ENCODE data around the gene TACR1.

DNA sequence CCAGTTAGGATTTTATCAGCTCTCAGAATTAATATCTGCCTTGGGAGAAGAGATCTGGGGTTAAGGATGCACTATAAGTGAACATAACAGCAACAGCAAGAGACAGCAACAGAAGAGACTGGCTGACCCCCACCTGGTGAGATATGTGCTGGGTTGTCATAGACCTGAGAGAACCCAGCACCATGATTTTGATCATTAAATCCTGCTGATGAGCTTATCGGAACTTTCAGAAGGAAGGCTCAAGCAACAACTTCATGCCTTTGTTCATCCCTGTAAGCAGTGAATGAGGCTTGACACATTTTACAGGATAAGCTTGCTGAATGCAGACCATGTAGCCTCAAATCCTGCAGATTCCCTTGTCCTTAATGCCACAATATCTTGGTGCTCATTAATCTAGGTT is 140.9 kb downstream of the TACR1 start:
- no peak for TF ChIP-seq POLR2AphosphoS5 (IDR thresholded peaks at IDR 0.05)
- no peak for TF ChIP-seq EP300 (IDR thresholded peaks at IDR 0.05)
